ENCODE measurements around the gene ZNF8. TPM values are rescaled to one million over a fixed set of nuclear protein-coding genes. Genes with fewer than 3 reads are reported as not detected.

Gene ZNF8
- total and polyA plus RNA-seq, 2 donors (not counting 1 experiment from before 2014, with no cell fraction given), result 3.4 to 8.0 TPM

- Histone ChIP-seq H3K4me2 (replicated peaks; ENCODE audit: low read depth, low read length, poor library complexity, severe bottlenecking) (peak overlapping the region; percentile 95), H3K9me3 (ENCODE audit: control extremely low read depth in 1 of 3, control insufficient read depth in 2 of 3, insufficient read depth in 1 of 3, low read length in 2 of 3) (peaks cover 0 to 20% (median 2%) of the 10 kb centered on the region in 3 donors), H3K27me3 (replicated peaks in 1 of 4; ENCODE audit: control extremely low read depth in 1 of 4, control insufficient read depth in 3 of 4, insufficient read depth in 4 of 4, low read length in 3 of 4) (no peaks in the 10 kb centered on the region), H3K4me3 (ENCODE audit: control extremely low read depth in 1 of 5, extremely low read depth in 1 of 5, insufficient read depth in 1 of 5, low read depth in 2 of 5, low read length in 4 of 5) (peak overlapping the region; percentile 59 to 98 (median 95)), H3K36me3 (replicated peaks in 1 of 2; ENCODE audit: control extremely low read depth in 1 of 2, control insufficient read depth in 1 of 2, extremely low read depth in 1 of 2, insufficient read depth in 2 of 2, low read length in 1 of 2) (peaks cover 1 to 2% of the 10 kb centered on the region in 2 experiments), H2AFZ (ENCODE audit: insufficient read depth, low read depth, low read length, poor library complexity, severe bottlenecking) (peak overlapping the region; percentile 100), H4K20me1 (ENCODE audit: control insufficient read depth, insufficient read depth, low read length, poor library complexity, severe bottlenecking) (no peaks in the 10 kb centered on the region), H3K4me1 (ENCODE audit: control insufficient read depth in 2 of 2, insufficient read depth in 2 of 2, low read length in 2 of 2) (peaks cover 13 to 19% of the 10 kb centered on the region in 2 donors), H3K27ac (ENCODE audit: low read length in 2 of 2) (peak overlapping the region; percentile 73 to 86), H3K79me2 (ENCODE audit: control insufficient read depth, insufficient read depth, low read length) (peaks cover 40% of the 10 kb centered on the region), H3K9ac (ENCODE audit: low read length) (peak overlapping the region; percentile 99)
- POLR2A ChIA-PET, result interaction anchor here (0.5 to 1.5 kb wide), 11 partner anchors 8 to 552 kb away, joined by 3 to 9 read pairs (median 3); partner anchors contain the start of genes CHMP2A, ERVK3-1, ZNF274 and ZNF497
- CTCF ChIA-PET, result interaction anchor here (0.7 kb wide), 2 partner anchors 47 to 155 kb away, joined by 3 read pairs; partner anchors contain the start of gene ZSCAN22
- WGBS (ENCODE audit: insufficient coverage), result 3% methylated on average over 56 of the region's 60 CpGs
- H3K4me3 Mint-ChIP-seq, result peak overlapping the region; percentile 91
- TF ChIP-seq, protein P1, sequence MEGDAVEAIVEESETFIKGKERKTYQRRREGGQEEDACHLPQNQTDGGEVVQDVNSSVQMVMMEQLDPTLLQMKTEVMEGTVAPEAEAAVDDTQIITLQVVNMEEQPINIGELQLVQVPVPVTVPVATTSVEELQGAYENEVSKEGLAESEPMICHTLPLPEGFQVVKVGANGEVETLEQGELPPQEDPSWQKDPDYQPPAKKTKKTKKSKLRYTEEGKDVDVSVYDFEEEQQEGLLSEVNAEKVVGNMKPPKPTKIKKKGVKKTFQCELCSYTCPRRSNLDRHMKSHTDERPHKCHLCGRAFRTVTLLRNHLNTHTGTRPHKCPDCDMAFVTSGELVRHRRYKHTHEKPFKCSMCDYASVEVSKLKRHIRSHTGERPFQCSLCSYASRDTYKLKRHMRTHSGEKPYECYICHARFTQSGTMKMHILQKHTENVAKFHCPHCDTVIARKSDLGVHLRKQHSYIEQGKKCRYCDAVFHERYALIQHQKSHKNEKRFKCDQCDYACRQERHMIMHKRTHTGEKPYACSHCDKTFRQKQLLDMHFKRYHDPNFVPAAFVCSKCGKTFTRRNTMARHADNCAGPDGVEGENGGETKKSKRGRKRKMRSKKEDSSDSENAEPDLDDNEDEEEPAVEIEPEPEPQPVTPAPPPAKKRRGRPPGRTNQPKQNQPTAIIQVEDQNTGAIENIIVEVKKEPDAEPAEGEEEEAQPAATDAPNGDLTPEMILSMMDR (IDR thresholded peaks at IDR 0.05), result no peak
- TF ChIP-seq EZH2 (IDR thresholded peaks at IDR 0.05; ENCODE audit: borderline replicate concordance, insufficient read depth, low read depth, low read length, poor library complexity, severe bottlenecking), result no peak
- H3K4me1 Mint-ChIP-seq, result peaks cover 38% of the 10 kb centered on the region
- H3K9me3 Mint-ChIP-seq (ENCODE audit: insufficient read depth), result no peaks in the 10 kb centered on the region
- intact Hi-C loops (cut with micrococcal nuclease), result no loop called here
- no peak for DNase-seq
- H3K27me3 Mint-ChIP-seq, result no peaks in the 10 kb centered on the region
- peak overlapping the region; percentile 93 for H3K27ac Mint-ChIP-seq
- no peak for ATAC-seq (ENCODE audit: low read depth)
These were observed 528 bp downstream of the ZNF8 start for GRCh38 chr19:58279042-58279924.
